Measurements from ENCODE around the gene CCDC9B.

CCDC9B gene

DNA sequence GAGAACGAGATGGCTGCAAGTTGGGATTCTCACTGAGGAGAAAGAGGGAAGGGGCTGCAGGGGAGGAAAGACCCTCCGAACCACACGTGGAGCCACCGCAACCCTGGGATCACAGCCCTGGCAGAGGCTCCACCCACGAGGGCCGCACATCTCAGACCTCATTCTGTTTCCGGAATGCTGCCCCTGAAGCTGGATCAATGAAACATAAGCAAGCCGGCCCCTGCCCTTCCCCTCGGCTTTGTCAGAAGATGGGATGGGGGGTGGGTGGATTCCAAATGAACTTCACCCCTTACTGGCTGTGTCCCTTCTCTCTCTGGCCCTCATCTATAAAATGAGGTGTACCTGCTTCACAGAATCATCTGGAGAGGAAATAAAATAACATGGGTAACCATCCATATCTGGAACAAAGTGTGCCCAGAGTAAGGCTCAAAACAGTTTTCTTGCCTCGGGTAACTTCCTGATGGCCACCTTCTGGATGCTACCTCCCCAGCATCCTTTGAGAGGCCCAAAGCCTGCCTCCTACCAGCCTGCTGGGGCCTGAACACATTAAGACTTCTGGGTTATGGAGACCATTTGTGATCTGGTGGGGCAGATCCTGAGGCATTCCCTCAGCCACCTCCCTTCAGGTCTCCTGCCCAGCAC is 4.6 kb upstream of the CCDC9B start:
- no peak for DNase-seq

DNA sequence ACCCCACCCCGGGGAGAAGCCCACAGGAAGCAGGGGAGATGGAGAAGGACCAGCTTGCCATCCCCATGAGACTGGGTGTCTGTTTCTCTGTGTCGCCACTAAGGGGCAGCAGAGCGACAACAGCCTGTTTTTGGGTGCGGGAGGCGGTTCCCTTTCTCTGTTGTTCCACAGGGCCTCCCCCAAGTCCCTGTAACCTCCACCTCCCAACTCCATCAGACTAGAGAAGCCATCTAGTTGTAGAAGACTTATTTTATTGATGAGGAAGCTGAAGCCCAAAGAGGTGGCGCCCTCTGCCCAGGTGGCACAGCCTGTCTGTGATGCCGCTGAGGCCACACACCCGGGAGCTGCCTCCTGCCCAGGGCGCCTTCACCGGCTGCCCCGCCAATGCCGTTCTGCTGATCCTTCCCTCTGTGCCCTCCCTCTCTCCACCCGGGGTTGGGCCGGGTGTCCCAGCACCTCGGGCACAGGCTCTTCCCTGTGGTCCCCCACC is 3.9 kb upstream of the CCDC9B start:
- DNase-seq, result peak; percentile 71

GRCh38 chr15:40344217-40344616 is 3.5 kb upstream of the CCDC9B start:
- DNase-seq, result peak; percentile 66

DNA sequence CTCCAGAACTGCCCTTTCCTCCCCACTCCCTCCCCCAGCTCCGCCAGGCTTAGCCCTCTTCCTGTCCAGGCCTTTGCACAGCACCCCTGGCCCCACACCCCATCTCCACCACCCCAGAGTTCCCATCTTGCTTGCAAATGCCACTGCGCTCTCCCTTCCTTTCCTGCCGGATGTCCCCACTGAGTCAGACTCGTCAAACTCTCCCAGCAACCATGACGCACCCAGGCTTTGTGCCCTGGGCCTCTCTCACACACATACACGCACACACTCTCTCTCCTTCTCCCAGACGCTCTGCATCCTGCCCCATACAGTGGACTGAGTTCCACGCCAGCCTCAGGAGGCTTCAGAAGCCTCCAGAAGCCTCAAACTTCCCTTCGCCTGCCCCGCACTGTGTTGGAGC is 2.8 kb upstream of the CCDC9B start:
- DNase-seq, result peak; percentile 98

DNA sequence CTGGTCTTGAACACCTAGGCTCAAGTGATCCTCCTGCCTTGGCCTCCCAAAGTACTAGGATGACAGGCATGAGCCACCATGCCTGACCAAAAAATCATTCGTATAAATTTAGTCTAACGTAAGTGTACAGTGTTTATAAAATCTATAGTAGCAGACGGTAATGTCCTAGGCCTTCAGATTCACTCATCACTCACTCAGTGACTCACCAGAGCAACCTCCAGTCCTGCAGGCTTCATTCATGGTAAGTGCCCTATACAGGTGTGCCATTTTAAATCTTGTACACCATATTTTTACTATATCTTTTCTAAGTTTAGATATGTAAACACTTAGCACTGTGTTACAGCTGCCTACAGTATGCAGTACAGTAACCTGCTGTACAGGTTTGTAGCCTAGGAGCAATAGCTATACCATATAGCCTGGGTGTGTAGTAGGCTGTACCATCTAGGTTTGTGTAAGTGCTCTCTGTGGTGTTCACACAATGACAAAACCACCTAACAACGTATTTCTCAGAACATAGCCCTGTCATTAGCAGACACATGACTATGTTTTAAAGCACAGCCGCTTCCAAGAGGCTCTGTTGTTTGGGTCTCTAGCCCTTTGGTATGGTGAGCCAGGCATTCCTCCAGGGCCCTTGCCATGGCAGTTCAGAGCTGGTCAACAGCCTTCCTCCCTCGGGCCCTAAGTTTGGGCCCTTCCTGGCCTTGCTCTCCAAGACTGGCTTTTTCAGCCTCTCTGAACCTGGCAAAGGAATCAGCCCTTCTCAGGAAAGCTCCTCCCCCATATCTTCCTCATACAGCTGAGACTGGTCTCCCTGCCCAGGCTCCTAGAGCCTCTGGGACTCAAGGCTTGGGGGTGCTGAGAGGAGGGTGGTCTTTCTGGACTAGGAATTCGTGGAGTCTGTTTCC is 1.9 kb upstream of the CCDC9B start:
- no peak for DNase-seq

GRCh38 chr15:40340038-40340739 is 550 bp downstream of the CCDC9B start:
- peak; percentile 91 for DNase-seq

- DNase-seq, result no peak
These were observed 1.2 kb downstream of the CCDC9B start for GRCh38 chr15:40339621-40339945.

- peak; percentile 99 for DNase-seq
These were observed 1.7 kb downstream of the CCDC9B start for GRCh38 chr15:40338921-40339620.

DNA sequence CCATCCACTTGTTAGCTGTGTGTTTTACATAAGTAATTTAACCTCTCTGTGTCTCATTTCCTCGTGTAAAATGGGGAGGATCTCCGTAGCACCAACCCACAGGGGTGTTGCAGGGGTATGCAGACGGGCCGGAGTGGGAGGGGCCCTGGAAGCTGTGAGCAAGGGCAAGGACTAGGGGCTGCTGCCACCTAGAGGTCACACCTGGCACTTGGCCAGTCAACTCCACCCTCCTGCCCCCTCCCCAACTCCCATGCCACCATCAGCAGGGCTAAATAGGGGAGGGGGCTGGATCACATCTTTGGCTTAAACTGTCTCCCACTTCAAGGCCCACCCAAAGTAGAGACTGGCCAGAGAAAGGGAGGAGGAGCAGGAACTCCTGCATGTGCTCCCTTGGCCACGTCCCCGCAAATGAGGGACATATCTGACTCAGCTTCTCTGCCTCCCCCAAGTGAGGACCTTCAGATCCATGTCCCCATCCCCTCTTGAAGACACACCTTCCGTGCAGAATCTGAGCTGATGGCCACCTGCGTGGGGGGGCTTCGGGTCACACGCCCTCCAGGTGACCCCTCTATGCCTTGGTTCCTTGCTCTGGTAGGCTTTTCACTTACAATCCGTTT is 2.6 kb downstream of the CCDC9B start:
- DNase-seq, result peak; percentile 85

- DNase-seq, result no peak
These were observed 3.1 kb downstream of the CCDC9B start for GRCh38 chr15:40337597-40337996.

DNA sequence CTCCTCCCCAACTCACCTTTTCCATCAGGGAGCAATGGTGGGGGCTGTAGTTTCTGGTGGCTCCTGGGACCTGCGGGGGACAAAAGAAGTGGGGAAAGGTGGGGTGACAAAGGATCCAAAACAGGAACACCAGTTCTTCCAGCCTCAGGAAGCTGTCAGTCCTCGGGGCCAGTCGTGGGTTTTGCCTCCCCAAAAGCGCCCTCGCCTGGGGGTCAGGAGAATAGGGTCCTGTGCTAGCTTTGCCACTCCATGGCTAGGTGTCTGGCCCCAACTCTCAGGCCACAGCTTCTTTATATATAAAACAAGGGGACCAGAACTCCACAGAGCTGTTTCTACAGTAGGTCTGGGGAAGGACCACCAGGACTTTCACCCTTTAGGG is 4.0 kb downstream of the CCDC9B start:
- no peak for DNase-seq

- no peak for DNase-seq
These were observed 4.6 kb downstream of the CCDC9B start for GRCh38 chr15:40335938-40336743.

DNA sequence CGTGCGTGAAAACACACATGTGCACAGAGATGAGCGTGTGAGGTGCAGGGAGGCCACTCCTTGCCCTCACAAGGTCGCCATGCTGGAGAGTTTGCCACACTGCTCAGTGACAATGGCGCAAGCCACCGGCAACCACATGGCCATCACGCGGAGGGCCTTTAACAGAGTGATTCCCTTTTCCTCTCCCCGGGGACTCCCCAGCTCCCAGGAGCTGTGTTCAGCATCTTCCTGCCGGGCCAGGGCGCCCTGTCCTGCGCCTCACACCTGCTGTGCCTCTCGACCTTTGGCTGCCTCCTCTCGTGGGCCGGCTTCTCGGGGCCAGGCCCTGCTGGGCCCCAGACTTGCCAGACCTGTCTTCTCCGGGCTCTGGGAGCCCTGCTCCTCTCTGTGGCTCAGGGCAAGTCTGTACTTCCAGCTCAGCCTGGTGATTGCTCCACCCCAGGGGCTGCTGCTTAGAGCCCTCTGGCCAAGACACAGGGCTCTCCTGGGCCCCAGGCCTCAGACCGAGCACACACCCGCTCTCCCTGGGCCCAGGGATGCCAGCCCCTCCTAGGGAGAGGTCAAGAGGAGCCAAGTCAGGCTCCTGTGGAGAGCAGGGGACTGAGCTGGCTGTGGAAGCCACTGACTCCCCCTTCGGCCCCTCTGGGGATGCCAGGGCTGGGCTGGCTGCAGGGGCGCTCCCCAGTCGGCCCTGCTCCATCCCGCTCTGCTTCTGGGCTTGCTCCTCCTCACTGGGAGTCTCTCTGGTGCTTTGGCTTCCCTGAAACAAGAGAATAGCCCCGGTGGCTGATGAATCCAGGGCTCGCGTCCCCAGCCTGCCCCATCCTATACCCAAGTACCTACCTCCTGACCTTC is 5.6 kb downstream of the CCDC9B start:
- DNase-seq, result no peak

- DNase-seq, result no peak
These were observed 6.2 kb downstream of the CCDC9B start for GRCh38 chr15:40334541-40334940.

GRCh38 chr15:40333922-40334492 is 6.7 kb downstream of the CCDC9B start:
- peak; percentile 87 for DNase-seq

DNA sequence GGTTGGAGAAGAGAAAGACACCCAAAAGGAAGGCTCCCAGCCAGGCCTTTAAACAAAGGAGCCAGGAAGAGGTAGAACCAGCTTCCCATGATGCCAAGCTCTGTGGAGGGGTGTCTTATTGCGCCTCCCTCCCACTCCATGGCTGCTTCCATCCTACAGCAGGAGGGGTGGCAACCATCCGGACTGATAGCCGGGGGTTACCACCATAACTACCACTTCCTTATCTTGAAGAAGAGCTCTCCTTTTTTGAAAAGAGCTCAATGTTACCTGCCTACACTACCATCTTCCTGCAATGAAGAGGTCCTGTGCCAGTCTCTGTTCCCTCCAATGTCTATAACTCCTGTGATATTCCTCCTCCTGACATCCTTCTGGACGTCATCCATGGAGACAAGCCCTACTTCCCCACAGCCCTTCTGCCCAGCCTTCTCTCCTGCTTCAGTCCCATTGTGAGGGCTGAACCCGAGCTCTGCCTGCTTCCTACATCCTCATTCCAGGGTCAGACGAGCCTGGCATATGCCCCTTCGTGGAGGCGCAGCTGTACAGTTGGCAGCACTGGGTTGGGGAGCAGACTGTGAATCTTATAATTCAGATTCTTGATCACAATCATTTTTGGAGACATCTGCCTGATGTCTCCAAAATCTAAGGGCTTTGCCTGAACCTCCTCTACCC is 8.5 kb downstream of the CCDC9B start:
- DNase-seq, result no peak

GRCh38 chr15:40331637-40332036 is 9.1 kb downstream of the CCDC9B start:
- DNase-seq, result no peak

DNA sequence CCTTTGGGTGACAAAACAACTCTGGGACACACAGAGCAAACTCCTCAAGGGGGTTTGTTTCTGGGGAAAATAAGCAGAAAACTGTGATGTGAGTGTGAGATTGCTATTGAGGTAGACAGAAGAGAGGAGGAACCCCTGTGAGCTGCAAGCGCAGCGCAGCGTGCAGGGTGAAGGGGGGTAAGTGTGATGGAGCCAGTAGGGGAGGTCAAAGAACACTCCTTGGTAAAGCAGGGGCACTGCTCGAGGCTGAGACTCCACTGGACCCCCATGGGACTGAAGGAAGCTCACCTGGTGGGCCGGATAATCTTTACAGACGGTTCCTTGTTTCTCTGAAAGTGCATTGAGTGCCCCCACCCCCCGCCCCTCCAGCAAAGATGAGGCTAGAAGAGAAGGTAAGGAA is 9.7 kb downstream of the CCDC9B start:
- DNase-seq, result no peak

DNA sequence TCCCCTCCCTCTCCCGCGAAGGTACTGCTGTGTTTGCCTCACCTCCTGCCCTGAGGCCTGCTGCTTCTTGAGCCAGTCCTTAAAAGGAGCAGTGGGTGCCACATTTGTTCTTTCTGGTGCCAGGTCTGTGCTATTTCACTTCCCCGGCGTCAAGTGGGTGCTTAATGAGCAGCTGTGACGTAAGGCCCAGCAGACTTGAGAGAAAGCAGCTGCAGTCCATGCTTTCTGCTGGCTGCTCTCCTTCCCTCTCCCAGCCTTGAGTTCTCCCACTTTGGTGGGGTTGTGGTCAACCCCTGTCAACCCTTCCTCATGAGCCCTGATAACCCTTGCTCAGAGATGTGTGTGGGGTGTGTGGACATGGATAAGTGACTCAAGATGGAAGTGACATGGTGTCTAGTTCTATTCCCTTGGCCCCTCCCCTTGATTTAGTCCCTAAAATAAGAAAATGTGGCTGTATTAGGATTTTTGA is 10.3 kb downstream of the CCDC9B start:
- DNase-seq, result no peak

Measured in fibroblast of skin of back (primary cell).